Measurements from ENCODE around the gene PTPN4.

The PTPN4 gene

DNA sequence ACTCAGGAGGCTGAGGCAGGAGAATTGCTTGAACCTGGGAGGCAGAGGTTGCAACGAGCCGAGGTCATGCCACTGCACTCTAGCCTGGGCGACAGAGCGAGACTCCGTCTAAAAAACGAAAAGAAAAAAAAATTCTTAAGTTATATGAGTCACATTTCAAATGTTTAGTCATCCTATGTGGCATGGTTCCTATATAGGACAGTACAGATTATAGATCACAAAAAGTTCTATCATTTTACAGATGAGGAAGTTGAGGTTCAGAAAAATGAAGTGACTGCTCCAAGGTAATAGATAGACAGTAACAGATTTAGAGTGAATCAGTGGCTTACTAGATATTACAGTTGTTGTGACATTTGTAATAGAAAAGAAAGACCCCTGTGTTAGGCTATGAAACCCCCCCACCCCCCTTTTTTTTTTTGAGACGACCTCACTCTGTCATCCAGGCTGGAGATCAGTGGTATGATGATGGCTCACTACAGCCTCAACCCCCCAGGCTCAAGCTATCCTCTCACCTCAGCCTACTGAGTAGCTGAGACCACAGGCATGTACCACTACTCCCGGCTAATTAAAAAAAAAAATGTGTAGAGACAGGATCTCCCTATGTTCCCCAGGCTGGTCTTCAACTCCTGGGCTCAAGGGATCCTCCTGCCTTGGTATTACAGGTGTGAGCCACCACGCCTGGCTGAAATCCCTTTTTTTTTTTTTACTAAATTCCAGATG lies 22.7 kb downstream of the PTPN4 start:
- no peak for DNase-seq (ENCODE audit: low spot score)
- no peaks in the 10 kb centered on the region for H3K27me3 ChIP-seq (ENCODE audit: insufficient read depth, poor library complexity, severe bottlenecking)

GRCh38 chr2:119784876-119785275 lies 25.2 kb downstream of the PTPN4 start:
- H3K27me3 ChIP-seq (ENCODE audit: insufficient read depth, poor library complexity, severe bottlenecking): no peaks in the 10 kb centered on the region
- DNase-seq (ENCODE audit: low spot score): no peak
- no peak overlapping the region for H3K27ac ChIP-seq (ENCODE audit: poor library complexity, severe bottlenecking)
- H3K36me3 ChIP-seq (ENCODE audit: low read depth): no peaks in the 10 kb centered on the region
- ATAC-seq (ENCODE audit: low read depth): no peak
- no peak for TF ChIP-seq CTCF (IDR thresholded peaks at IDR 0.05; ENCODE audit: poor library complexity, severe bottlenecking)
- H3K9me3 ChIP-seq (ENCODE audit: severe bottlenecking): peaks cover 3% of the 10 kb centered on the region
- no peaks in the 10 kb centered on the region for H3K4me1 ChIP-seq (ENCODE audit: insufficient read depth, poor library complexity, severe bottlenecking)
- no peak overlapping the region for H3K4me3 ChIP-seq (ENCODE audit: severe bottlenecking)

More for the DNA sequence above, 22.7 kb downstream of the PTPN4 start:
- Histone ChIP-seq H3K9me3 (ENCODE audit: severe bottlenecking) (no peaks in the 10 kb centered on the region), H3K4me3 (ENCODE audit: severe bottlenecking) (no peak overlapping the region), H3K36me3 (ENCODE audit: low read depth) (no peaks in the 10 kb centered on the region), H3K4me1 (ENCODE audit: insufficient read depth, poor library complexity, severe bottlenecking) (no peaks in the 10 kb centered on the region), H3K27ac (ENCODE audit: poor library complexity, severe bottlenecking) (no peak overlapping the region)
- no peak for ATAC-seq (ENCODE audit: low read depth)
- TF ChIP-seq CTCF (IDR thresholded peaks at IDR 0.05; ENCODE audit: poor library complexity, severe bottlenecking): no peak

- Histone ChIP-seq H3K9me3 (ENCODE audit: severe bottlenecking) (peaks cover 10% of the 10 kb centered on the region), H3K27ac (ENCODE audit: poor library complexity, severe bottlenecking) (no peak overlapping the region), H3K4me3 (ENCODE audit: severe bottlenecking) (no peak overlapping the region), H3K27me3 (ENCODE audit: insufficient read depth, poor library complexity, severe bottlenecking) (no peaks in the 10 kb centered on the region), H3K4me1 (ENCODE audit: insufficient read depth, poor library complexity, severe bottlenecking) (no peaks in the 10 kb centered on the region), H3K36me3 (ENCODE audit: low read depth) (no peaks in the 10 kb centered on the region)
- no peak for TF ChIP-seq CTCF (IDR thresholded peaks at IDR 0.05; ENCODE audit: poor library complexity, severe bottlenecking)
- DNase-seq (ENCODE audit: low spot score) (no peak), ATAC-seq (ENCODE audit: low read depth) (no peak)
Observed at GRCh38 chr2:119786295-119786694, 26.6 kb downstream of the PTPN4 start.

DNA sequence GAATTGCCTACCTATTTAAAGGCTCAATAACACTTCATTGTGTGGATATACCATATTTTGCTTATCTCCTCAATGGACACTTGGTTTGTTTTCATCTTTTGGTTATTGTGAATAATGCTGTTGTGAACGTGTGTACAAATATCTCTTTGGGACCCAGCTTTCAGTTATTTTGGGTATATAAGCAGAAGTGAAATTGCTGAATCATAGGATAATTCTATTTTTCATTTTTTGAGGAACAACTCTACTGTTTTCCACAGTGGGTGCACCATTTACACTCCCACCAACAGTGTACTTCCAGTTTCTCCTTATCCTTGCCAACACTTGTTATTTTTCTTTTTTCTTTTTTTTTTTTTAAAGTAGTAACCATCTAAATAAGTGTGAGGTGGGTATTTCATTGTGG lies 29.0 kb downstream of the PTPN4 start:
- H3K27ac ChIP-seq (ENCODE audit: poor library complexity, severe bottlenecking): no peak overlapping the region
- no peaks in the 10 kb centered on the region for H3K27me3 ChIP-seq (ENCODE audit: insufficient read depth, poor library complexity, severe bottlenecking)
- ATAC-seq (ENCODE audit: low read depth): no peak
- TF ChIP-seq CTCF (IDR thresholded peaks at IDR 0.05; ENCODE audit: poor library complexity, severe bottlenecking): no peak
- no peak overlapping the region for H3K4me3 ChIP-seq (ENCODE audit: severe bottlenecking)
- no peak for DNase-seq (ENCODE audit: low spot score)
- H3K4me1 ChIP-seq (ENCODE audit: insufficient read depth, poor library complexity, severe bottlenecking): no peaks in the 10 kb centered on the region
- H3K9me3 ChIP-seq (ENCODE audit: severe bottlenecking): peaks cover 14% of the 10 kb centered on the region
- H3K36me3 ChIP-seq (ENCODE audit: low read depth): no peaks in the 10 kb centered on the region; the same call in 1 of the 2 replicates

DNA sequence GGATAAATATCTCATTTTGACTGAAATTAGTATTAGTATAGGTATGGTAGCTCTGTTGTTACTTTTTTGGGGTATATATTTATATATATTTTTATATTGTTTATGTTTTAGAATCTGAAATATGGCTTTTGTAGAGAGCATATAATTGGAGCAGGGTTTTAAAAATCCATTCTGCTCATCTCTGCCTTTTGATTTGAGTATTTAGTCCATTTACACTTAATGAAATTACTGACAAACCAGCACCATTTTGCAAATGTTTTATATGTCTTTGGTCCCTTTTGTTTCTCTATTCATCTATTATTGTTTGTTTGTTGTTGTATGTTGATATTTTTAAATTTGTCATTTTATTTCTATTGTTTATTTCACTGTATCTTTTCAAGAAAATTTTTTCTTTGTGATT lies 30.7 kb downstream of the PTPN4 start:
- no peak overlapping the region for H3K27ac ChIP-seq (ENCODE audit: poor library complexity, severe bottlenecking)
- H3K27me3 ChIP-seq (ENCODE audit: insufficient read depth, poor library complexity, severe bottlenecking): no peaks in the 10 kb centered on the region
- no peaks in the 10 kb centered on the region for H3K4me1 ChIP-seq (ENCODE audit: insufficient read depth, poor library complexity, severe bottlenecking)
- ATAC-seq (ENCODE audit: low read depth): no peak
- H3K4me3 ChIP-seq (ENCODE audit: severe bottlenecking): no peak overlapping the region
- H3K9me3 ChIP-seq (ENCODE audit: severe bottlenecking): peaks cover 14% of the 10 kb centered on the region
- H3K36me3 ChIP-seq (ENCODE audit: low read depth): no peaks in the 10 kb centered on the region; the same call in 1 of the 2 replicates
- TF ChIP-seq CTCF (IDR thresholded peaks at IDR 0.05; ENCODE audit: poor library complexity, severe bottlenecking): no peak
- DNase-seq (ENCODE audit: low spot score): no peak

Measured in RWPE2 (cell line).